GM21390 (cell line): Measurements from ENCODE around the gene CRKL.
A peak's percentile ranks its signal among the peaks of the same experiment; 100 is the strongest.
"Not testable (repeated sequence)": the region's sequence is repeated elsewhere in the genome, so short reads cannot be mapped to it uniquely, and the experiment has no call there.

ENCODE experiments used
- ATAC-seq: cut with Tn5 transposase; IDR thresholded peaks from one replicate; pipeline ENCODE4 v1.9.1; 2021; ENCODE audit not compliant: unreplicated experiment

Gene CRKL, protein sequence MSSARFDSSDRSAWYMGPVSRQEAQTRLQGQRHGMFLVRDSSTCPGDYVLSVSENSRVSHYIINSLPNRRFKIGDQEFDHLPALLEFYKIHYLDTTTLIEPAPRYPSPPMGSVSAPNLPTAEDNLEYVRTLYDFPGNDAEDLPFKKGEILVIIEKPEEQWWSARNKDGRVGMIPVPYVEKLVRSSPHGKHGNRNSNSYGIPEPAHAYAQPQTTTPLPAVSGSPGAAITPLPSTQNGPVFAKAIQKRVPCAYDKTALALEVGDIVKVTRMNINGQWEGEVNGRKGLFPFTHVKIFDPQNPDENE

DNA sequence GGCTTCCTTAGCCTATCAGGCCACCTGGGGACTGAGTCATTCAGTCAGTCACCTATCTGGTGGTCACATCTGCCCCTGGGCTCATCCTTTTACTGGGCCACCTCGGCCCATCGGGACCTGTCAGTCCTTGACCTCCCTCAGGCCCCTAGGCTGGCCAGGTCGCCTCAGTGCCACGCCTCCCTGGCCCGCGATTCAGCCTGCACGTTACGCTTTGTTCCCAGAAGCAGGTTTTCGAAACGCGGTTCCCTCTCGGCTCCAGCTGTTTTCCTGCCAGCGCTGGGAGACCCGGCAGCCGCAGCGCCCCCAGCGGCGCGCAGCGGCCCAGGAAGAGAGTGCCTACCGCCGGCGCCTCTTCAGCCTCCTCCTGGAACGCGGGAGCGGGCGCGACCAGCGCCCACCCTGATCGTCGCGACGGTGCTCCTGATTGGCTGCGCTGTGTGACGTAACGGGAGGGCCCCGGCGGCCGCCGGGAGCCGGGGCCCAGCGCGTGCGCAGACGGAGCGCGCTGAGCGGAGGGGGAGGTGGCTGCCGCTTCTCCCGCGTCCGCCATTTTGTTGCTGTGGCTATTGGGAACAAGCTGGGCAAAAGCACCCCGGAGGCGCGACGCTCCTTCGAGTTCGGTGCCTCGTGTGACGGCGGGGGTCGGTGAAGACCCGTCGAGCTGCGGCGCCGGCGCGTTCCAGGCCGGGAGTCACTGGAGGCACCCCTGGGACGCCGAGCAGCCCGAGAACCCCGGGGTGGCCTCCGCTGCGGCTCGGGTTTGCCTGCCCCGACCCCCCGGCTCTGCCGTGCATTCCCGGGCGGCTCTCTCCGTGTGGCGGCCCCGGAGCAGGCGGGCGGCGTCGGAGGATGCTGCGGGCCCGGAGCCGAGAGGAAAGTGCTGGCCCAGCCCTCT, at the start of gene CRKL:
TSS of gene CRKL (plus strand) at position 492 of the 895 bp plus-strand sequence. CDS start 528 bp downstream, outside the sequence.
- ATAC-seq = peak; percentile 95

DNA sequence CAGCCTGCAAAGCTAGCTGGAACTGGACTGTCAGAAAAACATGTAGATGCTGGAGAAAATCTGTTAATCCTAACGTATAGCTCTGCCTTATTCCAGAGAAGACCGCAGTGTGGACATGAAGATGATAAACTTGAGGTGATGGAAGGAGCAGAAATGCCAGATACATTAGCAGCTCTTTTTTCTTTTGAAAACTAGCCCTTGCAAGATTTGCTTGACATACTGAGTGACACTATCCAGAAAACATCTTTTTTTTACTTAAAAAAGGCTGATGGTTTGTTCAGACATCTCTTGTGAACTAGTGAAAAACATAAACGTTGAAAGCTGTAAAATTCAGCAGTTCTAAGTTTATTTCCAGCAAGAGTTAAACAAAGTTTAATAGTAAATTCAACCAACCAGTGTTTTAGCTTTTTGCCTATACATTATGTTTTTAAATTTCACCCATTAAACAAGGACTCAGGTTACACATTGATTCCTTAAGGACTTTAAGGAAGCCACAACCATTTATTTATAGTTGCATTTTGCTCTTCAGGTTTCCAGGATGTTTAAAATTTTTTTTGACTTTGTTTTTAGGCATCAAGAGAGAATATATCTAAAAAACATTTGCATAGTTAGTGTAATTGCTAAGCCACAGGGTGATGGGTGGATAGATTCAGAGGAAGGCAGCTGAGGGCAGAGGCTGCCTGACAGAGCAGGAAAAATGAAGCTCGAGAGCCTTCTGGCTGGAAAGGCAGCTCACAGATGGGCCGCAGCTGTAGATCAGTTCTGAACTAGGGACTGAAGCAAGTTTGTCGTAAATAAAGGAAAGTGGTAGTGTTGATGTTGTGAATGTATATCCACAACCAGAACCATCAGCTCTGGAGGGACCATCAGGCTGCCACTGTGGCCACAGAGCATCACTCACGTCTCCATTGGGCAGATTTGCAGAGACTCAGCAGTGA, 48.9 kb upstream of the CRKL start:
- ATAC-seq = no peak

DNA sequence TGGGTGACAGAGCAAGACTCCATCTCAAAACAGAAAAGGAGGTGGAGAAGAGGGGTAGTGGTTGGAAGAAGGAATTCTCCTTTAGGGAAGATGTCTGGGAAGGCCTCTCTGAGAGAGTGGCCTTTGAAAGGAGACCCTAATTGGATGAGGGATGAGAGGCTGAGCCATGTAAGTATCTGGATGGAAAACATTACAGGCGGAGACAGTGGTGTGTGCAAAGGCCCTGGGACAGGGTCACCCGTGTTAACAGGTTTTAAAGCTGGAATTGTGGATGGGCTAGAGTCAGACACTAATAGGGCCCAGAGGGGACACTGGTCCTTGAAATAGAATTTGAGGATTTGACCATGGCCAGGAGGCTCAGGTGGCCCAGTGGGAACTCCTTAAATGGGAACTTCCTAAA, 48.0 kb upstream of the CRKL start:
- no peak for ATAC-seq

DNA sequence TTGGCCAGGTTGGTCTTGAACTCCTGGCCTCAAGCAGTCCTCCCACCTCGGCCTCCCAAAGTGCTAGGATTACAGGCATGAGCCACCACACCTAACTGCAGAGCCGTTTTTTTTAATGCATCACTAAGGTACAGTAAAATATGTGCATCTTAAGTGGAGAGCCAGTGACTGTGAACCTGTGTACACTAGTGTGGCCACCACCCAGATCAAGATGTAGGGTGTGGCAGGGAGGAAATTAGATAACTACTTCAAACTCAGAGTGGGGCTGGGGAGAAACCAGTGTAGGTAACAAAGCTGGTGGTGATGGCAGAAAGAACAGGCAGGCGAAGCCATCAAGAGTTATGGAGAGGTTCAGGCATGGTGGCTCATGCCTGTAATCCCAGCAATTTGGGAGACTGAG, 44.0 kb upstream of the CRKL start:
- ATAC-seq = no peak

DNA sequence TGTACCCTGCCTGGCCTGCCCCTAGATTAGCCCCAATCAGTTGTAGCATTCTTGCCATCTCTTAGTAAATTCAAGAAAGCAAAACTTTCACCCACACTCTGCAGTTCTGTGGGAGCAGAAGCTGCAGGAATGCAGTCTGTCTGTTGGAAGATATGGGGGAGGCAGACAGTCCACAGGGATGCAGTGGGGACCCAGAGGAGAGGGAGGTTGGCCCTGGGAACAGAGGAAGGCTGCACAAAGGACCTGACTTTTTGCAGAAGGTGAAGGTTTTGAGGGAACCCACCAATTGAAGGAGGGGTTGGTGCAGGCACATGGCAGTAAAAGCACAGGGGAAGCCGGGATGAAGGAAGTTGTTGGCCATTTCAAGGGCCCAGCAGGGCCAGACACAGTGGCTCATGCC, 41.9 kb upstream of the CRKL start:
- no peak for ATAC-seq

DNA sequence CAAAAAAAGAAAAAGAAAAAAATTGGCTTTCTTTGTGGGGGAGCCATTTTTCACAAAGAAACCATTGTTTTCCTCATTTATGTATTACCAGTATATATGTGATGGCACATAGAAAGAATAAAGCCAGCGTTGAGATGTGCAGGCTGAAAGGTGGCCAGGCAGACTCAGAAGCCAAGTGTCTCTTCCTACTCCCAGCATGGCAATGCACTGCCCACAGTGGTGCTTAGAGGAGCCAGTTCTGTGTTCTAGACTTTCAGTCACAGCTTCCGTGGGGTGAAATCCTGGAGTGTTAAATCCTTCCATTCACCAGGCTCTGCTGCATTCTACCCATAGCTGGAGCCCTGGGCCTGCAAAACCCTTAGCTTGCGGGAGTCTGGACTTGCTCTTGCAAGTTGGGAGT, 39.5 kb upstream of the CRKL start:
- ATAC-seq = no peak

DNA sequence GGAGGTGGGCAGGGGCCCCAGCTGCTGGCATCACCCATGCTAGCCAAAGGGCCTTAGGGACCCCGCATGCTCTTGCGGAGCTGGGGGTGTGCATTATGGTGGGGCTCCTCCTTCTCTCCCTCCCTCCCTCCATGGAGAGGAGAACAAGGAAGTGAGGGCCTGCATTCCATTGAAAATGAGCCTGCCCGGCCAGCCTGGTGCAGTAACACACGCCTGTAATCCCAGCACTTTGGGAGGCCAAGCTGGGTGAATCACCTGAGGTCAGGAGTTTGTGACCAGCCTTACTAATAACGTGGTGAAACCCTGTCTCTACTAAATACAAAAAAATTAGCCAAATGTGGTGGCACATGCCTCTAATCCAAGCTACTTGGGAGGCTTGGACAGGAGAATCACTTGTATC, 36.0 kb upstream of the CRKL start:
- ATAC-seq = no peak

DNA sequence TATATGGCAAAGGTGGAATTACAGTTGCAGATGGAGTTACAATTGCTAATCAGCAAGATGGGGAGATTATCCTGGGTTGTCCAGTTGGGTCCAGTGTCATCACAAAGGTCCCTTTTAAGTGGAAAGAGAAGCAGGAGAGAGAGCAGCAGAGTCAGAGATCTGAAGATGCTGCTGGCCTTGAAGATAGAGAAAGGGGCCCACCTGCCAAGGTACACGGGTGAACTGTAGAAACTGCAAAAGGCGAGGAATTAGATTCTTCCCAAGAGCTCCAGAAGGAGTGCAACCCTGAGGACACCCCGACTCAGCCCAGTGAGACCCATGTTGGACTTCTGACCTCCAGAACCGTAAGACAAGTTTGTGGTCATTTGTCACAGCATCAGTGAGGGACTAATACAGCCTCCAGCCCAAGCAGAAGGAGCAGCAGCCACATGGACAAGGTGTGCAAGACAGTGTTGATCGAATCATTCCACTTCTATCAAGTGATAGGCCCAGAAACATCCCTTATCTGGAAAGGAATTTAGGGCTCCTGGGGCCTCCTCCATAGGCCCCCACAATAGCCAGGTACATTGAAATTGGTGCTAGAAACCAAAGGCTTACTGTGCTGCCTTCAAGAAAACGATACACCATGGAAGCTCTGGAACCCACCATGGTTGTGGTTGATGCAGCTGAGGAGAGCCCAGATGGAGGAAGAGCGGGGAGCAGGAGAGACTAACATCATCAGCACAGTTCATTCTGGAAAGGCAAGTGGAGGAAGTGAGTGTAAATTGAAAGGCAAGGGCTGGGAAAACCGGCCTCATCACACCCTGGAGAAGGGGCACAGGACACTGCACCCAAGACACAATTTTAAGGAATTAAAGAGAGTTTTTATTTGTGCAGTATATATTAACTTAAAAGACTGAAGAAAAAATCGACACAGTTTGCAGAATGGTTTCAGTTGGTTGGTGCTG, 35.1 kb upstream of the CRKL start:
- no peak for ATAC-seq

DNA sequence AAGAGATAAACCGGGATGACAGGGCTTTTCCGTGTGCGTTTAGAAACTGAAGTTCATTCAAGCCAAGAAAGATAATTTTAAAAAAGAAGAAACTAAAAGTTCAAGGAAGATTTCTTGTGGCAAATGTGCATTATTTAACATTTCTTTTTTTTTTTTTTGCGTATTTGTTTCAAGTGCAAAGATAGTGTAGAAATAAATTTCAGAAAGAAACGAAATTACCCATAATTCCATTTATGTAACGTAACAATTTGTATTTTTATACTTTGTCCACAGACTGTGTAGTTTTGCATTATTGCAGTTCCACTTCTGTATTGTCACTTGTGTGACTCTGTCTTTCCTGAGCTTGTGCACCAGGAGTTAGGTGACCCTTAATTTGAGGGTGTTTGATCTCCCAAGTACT, 34.4 kb upstream of the CRKL start:
- ATAC-seq = no peak

DNA sequence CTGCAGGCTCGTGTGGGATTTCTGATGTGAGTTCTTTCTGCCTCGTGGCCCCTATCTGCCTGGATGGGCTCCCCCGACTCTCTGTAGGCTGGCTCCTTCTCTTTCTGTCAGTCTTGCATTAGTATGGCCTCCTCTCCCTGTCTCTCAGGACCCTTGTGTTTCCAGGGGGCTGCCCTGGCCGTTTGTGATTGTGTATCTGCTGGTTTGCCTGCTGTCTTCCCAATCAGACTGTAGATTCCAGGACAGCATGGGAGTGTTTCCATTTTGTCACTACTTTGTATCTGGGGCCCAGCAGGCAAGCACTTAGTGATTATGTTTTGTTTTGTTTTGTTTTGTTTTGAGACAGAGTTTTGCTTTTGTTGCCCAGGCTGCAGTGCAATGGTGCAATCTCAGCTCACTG, 32.8 kb upstream of the CRKL start:
- no peak for ATAC-seq

DNA sequence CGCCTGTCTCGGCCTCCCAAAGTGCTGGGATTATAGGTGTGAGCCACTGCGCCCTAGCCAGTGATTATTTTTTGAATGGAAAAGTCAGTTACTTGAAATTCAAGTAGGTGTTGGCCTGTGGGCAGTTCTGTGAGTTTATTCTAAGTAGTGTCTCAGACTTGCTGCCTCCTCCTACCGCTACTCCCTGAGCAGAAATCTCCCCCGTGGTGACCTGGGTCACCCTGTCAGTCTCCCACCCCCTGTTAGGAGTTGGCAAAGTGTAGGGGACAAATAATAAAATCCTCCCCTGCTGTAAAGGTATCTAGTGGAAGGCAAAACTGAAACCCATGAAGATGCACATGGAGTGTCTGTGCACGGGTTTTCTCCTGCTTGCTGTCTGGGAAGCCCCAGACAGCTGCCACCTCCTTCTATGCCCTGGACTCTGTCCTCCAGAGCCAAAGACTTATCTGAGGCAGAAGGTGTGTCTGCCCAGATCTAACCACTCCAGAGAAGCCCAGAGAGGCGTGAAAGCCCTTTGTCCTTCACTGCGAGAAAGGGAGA, 32.1 kb upstream of the CRKL start:
- ATAC-seq = no peak

DNA sequence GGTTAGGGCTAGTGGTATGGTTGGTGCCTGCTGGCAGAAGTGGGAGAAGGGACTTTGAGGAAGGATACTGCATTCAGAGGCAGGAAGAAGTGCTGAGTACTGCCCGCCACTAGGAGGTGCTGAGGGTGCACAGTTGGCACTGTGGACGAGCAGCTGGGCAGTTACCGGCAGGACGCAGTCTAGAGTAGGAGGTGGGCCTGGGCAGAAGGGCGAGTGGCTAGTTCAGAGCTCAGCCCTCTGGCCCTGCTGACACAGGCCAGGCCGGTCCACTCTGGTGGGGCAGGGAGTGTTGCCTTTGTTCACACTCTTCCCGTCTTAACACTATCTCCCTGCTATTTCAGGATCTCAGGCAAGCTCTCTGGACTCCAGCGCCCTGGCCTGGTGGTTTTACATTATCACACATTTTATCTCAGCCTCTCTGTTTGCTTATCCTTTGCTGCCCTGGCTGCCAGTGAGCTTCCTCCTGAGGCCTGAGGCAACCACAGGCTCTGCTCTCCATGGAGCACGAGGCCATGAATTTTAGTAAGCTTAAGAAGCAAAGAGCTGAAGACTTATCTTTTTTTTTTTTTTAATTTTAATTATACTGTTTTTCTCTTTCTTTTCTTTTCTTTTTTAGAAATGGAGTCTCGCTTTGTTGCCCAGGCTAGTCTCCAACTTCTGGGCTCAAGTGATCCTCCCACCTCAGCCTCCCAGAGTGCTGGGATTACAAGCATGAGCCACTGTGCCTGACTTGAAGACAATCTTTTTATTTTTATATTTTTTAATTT, 31.5 kb upstream of the CRKL start:
- ATAC-seq = no peak

DNA sequence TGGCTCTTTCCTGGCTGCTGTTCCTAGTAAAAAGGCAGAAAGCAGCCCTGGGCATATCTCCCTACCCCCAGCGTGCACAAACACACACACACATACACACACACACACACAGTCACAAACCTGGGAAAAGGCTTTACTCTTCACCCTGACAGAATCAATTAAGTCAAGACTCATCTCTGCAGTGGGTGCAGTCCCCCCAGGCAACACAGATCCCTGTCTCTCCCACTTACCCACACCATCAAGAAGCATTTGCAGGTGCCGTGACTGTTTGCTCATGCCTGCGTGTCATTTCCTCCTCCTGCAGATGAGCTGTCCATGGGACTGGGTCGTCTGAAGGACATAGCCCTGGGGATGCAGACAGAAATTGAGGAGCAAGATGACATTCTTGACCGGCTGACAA, 29.8 kb upstream of the CRKL start:
- ATAC-seq = no peak

DNA sequence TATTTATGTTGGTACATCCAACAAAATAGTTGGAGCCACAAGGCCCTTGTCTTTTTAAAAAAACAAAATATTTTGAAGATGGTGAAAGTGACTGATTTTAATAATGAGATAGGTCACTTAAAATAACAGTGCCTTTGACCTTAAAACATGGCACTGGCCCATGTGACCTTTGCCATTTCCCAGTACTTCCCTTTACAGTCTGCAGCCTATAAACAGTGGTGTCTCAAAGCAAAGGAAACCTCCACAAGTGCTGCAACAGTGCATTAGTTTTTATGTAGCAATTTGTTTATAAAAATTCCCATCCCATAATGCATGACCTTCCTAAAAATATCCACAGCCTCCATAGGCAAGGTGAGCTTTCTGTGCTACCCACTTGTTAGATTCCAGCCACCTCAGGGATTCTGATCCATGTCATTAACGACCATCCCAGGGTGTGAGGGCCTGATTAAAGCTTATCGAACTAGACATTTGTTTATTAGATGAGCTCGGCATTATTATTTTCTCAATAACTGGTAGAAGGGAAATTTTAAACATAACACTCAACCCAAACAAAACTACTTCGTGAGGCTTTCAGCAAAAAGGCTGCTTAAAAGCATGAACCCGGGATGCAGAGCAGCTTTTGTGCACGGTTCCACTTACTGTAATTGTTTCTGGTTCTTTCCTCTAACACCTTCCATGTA, 28.0 kb upstream of the CRKL start:
- ATAC-seq = no peak

DNA sequence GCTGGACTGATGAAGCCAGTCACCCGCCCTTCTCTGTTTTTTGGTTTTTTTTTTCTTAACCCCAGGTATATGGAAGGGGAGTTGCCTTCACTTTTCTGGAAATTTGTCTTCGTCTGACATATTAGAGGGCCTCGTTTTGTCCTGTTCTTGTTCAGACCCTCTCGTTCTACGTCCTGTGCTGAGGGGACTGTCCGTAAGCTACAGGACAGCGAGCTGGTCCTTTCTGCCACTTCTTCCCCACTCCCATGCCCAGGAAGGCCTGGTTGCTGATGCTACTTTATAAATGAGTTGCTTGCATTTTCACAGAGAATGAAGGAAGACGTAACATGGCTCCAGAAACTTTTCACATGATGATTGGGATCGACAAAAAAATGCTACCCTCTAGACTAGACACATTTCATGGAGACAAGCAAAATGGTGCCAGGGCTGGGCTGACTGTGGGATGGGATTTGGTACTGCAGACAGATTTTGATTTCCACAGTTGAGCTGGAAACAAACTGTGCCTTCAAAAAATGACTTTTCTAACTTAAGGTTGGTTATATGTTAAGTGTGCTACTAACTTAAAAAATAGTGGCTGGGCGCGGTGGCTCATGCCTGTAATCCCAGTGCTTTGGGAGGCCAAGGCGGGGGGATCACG, 27.2 kb upstream of the CRKL start:
- no peak for ATAC-seq

DNA sequence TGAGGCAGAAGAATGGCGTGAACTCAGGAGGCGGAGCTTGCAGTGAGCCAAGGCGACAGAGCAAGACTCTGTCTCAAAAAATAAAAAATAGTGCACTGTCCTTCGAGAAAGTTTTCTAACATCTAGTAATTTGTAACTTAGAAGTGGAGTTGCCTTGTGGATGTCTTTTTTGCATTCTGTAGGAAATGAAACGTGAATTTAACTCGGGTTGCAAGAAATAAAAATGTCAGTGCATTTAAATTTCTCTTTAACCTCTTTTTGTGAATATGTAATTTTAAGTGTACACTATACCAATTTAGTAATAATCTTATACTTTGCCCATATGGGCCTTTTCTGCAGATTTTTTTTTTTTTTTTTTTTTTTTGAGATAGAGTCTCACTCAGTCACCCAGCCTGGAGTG, 26.2 kb upstream of the CRKL start:
- no peak for ATAC-seq

DNA sequence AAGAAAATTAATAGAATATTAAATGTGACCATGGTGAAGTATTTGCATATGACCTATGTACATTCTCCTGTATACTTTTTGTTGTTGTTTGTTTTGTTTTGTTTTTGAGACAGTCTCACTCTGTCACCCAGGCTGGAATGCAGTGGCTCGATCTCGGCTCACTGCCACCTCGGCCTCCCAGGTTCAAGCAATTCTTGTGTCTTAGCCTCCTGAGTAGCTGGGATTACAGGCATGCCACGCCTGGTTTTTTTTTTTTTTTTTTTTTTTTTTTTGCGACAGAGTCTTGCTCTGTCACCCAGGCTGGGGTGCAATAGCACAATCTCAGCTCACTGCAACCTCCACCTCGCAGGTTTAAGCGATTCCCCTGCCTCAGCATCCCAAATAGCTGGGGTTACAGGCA, 19.5 kb upstream of the CRKL start:
- ATAC-seq = not testable (repeated sequence)

DNA sequence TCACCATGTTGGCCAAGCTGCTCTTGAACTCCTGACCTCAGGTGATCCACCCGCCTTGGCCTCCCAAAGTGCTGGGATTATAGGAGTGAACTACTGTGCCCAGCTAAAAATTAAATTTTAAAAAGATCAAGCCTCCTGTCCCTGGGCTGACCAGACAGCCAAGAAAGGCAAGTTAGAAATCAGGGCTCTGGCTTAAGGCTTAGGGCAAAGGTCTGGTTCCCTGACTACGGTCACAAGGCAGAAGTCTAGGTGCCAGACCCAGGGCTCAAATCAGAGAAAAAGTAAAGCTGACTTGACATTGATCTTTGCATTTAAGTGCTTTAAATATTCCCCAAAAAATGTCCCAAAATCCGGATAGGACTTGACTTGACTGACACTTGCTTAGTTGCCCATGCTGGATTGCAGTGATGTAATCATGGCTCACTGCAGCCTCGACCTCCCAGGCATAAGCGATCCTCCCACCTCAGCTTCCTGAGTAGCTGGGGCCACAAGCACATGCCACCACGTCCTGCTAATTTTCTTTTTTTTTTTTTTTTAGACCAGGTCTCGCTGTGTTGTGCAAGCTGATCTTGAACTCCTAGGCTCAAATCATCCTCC, 17.3 kb upstream of the CRKL start:
- ATAC-seq = no peak
